ENCODE data around the gene SS18L1.
"Not testable (repeated sequence)": the region's sequence is repeated elsewhere in the genome, so short reads cannot be mapped to it uniquely, and the experiment has no call there.

The SS18L1 gene

GRCh38 chr20:62143081-62143956, at the start of gene SS18L1, which contains the start of gene PSMA7:
Gene SS18L1 (plus strand): TSS chr20:62143769. CDS start chr20:62143821, 52 bp downstream.
Gene PSMA7 (minus strand): TSS chr20:62143394. CDS start chr20:62143303, 91 bp downstream.
- peak; percentile 40 for DNase-seq

GRCh38 chr20:62096421-62097380, 46.9 kb upstream of the SS18L1 start:
- DNase-seq = no peak

DNA sequence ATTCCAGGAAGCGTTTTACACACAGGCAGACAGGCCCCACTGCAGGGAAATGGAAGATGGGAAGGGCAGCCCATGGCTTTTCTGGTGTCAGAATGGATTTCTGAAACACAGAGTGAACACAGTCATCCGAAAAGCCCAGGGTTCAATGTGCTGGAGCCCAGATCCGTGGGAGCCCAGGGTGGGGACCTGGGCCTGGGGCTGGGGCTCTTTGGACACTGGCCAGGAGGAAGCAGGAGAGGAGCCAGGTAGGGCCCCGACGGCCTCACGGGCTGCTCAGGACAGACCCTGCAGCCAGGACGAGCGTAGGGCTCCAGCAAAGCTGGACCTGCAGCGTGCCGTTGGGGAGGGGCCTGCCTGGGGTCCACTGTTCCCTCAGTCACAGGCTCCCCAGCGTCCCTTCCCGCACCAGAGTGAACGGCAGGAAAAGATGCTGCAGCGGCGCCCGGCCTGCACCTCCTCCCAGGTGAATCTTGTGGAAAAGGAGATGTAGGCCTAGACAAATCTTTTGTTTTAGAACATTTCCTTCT, 45.6 kb upstream of the SS18L1 start:
- no peak for DNase-seq

- DNase-seq = no peak
Observed at GRCh38 chr20:62101078-62101477, 42.5 kb upstream of the SS18L1 start.

- no peak for DNase-seq
Observed at GRCh38 chr20:62103508-62104233, 39.9 kb upstream of the SS18L1 start.

DNA sequence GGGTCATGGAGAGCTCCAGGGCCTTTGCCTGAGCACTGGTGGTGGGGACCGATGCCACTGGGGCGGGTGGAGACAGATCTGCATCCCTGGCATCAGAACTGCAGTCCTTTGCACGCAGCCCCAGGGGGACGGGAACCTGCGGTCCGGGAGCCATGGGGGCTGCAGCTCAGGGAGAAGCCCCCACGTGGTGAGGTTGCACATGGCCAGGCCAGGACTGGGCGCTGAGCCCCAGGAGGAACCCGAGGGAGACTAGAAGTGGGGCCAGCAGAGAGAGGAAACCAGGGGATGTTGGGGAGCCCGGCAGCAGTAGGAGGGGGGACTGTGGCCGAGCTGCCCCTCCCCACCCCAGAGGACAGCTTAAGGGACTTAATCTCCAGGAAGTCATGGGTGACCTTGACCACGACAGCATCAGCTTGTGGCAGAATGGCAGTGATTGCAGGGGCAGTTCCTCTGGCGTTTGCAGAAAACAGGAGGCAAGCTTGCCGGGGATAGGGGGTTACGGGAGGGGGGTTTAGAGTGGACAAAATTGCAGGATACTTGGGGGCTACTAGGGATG, 39.3 kb upstream of the SS18L1 start:
- DNase-seq = no peak

GRCh38 chr20:62104791-62105345, 38.7 kb upstream of the SS18L1 start:
- no peak for DNase-seq

DNA sequence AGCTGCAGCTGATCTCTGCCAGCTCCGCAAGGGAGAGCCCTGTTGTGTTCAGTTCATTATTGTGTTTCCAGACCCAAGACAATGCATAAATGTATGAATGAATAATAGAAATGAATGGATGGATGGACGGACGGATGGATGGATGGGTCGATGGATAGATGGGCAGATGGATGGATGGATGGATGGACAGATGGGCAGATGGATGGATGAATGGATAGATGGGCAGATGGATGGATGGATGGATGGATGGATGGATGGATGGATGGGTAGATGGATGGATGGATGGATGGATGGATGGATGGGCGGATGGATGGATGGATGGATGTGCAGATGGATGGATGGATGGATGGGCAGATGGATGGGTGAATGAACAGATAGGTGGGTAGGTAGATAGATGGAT, 38.0 kb upstream of the SS18L1 start:
- no peak for DNase-seq

DNA sequence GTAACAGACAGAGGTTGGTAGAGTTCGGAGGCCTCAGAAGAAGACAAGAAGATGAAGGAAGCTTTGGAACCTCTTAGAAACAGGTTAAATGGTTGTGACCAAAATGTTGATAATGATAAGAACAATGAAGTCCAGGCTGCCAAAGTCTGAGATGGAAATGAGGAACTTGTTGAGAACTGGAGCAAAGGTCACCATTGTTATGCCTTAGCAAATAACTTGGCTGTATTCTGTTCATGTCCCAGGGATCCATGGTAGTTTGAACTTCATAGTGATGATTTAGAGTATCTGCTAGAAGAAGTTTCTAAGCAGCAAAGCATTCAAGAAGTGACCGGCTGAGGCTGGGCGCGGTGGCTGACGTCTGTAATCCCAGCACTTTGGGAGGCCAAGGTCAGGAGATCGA, 32.4 kb upstream of the SS18L1 start:
- DNase-seq = no peak

GRCh38 chr20:62112368-62112767, 31.2 kb upstream of the SS18L1 start:
- no peak for DNase-seq

DNA sequence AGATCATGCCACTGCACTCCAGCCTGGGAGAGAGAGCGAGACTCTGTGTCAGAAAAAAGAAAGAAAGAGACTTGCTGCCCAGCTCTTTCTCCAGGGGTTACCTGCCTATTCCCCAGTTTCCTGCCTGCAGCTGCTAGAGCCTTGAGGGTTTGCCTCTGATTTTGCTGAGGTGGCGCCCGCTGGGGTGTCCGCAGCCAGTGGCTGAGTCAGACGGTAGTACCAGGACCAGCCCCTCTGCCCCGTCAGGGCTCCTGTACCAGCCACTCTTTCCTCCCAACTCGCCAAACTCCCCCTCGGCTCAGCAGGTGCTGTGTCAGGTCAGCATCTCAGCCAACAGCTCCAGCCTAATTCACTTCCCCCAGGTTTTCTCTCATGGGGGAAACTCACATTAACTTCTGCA, 28.7 kb upstream of the SS18L1 start:
- DNase-seq = no peak

DNA sequence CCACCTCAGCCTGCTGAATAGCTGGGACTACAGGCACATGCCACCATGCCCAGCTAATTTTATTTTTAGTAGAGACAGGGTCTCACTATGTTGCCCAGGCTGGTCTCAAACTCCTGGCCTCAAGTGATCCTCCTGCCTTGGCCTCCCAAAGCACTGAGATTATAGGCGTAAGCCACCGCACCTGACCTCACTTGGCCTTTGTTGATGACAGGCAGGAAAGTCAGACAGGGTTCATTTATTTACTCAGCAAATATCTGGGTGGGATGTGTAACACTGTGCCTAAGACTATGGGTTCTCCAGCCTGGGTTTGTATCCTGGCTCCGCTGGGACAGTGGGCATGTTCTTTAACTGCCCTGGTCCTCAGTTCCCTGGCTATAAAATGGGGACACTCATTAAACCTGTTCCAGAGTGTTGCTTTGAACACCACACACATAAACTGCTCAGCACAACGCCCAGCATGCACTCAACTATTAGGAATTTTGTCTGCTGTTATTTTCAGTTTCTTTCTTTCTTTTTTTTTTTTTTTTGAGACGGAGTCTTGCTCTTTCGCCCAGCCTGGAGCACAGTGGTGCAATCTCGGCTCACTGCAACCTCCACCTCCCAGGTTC, 27.7 kb upstream of the SS18L1 start:
- not testable (repeated sequence) for DNase-seq

DNA sequence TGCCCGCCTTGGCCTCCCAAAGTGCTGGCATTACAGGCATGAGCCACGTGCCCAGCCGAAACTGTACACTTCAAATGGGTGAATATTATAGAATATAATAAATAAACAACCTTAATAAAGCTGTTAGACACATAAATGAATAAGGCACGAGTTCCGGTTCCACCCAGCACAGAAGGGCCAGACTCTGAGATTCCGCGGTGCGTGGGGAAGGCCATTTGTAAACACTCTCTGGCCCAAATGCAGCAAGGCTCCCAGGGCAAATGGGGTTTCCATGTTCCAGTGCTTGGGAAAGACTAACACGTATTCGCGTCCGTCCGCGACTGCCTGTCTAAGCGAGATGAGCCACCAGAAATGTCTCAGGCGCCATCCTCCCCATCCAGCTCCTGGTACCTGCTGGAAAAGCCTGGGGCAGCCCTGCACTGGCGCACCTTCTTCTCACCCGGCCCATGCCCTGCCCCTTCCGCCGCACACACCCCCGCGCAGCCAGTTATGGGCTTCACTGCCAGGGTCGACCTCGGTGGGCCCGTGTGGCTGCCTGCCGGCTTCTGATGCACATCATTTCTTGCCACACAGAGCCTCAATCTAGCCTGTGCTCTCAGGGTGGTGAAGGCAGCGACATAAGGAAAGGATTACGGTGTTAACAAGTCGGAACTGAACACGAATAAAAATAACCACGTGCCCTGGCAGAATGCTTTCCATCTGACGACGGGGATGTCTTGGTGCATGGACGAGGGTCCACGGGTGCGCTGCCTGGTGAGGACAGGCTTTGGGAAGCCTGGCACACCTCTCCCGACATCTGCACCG, 26.8 kb upstream of the SS18L1 start:
- no peak for DNase-seq

- DNase-seq = peak; percentile 67
Observed at GRCh38 chr20:62117362-62117646, 26.3 kb upstream of the SS18L1 start.

GRCh38 chr20:62117658-62118057, 25.9 kb upstream of the SS18L1 start:
- no peak for DNase-seq

DNA sequence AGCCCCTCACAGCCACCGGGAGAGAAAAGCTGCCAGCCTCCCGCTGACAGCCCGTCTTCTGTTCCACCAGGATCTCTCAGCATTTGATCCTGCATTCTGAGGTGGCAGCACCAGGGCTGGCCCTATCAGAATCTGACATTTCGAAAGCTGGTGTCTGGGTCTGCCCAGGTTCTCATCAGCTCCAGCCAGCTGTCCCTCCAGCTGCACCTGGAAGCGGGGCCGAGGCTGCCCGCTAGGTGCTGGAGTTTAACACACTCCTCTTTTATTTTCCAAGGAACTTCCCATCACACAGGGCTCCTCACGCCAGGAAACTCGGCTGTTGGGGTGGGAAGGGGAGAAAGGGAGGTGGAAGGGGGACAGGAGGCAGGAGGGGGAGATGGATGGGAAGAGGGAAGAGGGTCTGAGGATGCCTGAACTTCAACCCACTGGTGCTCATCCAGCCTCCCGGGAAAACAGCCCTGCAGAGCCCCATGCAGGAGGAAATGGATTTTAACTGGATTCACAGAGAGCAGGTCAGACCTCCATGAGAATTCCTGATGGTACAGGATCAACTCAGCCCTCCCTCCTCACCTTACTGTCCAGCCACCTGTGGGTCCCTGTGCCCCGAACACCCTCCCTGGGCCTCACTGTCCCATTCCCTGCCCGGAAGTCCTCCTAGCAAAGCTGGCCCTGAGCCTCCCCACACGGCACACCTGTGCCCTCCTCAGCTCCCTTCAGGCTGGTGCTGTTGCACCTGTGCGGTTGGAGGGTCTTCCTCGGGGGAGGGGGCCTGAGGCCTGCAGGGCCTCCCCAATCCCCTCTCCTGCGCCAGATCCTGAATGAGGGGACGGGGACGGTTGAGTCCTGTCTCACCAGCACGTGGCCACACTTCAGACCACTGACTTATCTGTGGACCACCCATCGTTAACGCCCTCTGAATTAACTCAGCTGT, 25.2 kb upstream of the SS18L1 start:
- no peak for DNase-seq

DNA sequence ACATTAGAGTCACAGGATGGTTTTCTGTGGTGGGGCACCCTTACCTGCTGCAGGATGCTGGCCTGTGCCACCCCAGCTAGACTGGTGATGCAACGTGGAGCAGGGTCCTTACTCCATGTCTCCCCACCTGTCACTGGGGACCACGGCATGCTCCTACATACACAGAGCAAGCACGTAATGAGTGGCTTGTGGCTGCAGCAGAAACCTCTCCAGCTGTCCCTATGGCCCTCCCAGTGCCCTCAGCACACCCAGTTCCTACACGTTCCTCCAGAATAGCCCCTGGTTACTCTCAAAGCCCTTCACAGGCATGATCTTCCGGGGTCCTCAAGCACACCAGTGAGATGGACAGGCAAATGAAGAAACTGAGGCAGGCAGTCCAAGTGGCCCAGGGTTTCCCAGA, 24.5 kb upstream of the SS18L1 start:
- DNase-seq = no peak

DNA sequence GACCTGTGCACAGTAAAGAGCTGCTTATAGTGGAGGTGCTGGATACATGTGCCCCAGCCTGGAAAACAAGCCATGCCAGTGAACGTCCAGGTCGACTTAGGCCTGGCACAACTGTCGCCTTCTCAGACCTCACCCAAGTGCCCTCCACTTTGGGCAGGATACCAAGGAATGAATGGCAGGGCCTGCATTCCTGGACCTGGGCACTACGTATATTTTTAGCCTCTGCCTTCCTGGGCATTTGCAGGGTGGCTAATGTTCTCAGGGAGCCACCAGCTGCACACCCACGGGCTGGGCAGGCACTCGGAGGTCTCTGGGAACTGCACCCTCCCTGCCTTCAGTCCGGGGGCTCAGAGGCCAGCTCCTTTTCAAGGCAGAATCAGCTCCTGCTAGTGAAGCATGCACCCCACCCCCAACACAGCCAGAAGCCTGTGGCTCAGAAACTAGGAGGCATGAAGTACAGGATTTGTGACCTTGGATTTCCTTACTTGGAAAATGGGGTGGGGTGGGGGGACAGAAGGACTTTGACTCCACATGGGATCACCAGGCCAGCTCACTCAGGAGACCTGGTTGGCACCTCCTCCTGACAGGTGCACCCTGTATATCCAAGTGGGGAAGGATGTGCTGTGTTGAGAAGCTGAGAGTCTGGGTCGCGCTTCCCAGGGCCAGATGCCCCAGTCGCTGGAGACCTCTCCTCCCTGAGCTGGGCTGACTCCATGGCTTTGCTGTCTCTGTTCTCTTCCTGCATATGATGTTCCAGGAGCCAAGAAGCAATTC, 23.8 kb upstream of the SS18L1 start:
- DNase-seq = no peak

GRCh38 chr20:62120365-62120762, 23.2 kb upstream of the SS18L1 start:
- no peak for DNase-seq
